Suppressor macrophage treated with lipopolysaccharide for 4 hours (primary cell): ENCODE measurements around the gene LRRC74B.
"Not testable (repeated sequence)": the region's sequence is repeated elsewhere in the genome, so short reads cannot be mapped to it uniquely, and the experiment has no call there.

Source experiments
- DNase-seq: peaks from one replicate; pipeline ENCODE4 v3.0.0-alpha.2; 2020

LRRC74B gene, protein sequence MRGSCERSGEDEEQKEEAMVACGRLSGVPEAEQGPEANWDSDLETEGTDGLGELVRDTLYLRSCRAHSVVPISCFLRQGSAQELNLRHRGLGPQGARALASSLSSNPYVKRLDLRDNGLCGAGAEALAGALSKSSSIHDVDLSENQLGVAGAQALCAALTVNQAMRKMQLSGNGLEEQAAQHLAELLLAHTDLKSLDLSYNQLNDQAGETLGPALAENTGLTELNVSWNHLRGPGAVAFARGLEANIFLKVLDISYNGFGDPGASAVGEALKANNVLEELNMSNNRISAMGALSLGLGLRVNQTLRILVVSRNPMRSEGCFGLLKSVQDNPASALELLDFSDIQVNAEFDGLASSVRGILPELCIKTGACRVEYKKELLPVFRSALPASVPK

GRCh38 chr22:21045585-21046294, at the start of gene LRRC74B:
Gene LRRC74B (plus strand): TSS chr22:21045946. CDS start chr22:21045987, 41 bp downstream.
- DNase-seq = peak; percentile 71

DNA sequence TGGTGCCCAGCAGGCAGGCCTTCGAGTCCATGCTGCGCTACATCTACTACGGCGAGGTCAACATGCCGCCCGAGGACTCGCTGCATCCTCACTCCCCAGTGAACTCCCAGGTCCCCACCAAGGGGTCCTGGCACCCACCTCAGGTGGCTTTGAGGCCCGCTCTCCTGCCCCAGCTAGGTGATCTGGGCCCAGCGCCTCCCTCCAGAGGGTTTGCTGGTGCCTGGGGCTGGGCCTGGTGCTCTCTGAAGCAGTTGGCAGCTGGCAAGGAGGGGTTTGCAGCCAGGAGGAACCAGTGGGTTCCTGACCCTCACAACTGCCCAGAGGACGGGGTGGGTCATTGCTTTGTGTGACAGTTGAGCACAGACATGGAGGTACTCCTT, 49.7 kb upstream of the LRRC74B start:
- DNase-seq = no peak

DNA sequence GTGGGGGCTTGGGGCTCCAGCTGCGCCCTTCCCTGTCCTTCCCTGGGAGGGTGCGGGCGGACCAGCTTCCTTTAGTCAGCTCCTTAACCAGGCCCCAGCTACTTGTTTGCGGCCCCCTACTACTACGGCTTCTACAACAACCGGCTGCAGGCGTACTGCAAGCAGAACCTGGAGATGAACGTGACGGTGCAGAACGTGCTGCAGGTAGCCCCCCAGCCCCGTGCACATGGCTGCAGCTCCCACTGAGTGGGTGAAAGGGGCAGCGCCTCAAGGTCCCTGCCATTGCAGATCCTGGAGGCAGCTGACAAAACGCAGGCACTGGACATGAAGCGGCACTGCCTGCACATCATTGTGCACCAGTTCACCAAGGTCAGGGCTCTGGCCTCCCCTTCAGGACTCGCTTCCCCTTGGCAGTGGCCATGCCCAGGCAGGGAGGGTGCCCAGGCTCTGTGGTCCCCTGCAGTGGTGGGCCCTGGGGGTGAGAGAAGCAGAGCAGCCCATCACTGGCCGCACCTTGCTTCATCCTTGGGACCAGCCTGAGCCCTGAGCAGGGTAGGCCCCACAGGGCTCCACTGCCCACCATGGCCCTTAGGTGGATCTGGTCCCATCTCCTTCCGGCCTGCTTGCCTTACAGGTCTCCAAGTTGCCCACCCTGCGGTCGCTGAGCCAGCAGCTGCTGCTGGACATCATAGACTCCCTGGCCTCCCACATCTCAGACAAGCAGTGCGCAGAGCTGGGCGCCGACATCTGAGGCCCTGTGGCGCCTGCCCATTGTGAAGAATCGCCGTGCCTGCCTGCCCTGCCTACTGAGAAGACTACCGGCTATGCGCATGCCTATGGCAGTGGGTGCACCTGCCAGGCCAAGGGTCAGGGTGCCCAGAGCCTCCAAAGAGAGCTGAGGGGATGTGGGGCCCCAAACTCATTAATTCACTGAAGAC, 48.9 kb upstream of the LRRC74B start:
- no peak for DNase-seq

DNA sequence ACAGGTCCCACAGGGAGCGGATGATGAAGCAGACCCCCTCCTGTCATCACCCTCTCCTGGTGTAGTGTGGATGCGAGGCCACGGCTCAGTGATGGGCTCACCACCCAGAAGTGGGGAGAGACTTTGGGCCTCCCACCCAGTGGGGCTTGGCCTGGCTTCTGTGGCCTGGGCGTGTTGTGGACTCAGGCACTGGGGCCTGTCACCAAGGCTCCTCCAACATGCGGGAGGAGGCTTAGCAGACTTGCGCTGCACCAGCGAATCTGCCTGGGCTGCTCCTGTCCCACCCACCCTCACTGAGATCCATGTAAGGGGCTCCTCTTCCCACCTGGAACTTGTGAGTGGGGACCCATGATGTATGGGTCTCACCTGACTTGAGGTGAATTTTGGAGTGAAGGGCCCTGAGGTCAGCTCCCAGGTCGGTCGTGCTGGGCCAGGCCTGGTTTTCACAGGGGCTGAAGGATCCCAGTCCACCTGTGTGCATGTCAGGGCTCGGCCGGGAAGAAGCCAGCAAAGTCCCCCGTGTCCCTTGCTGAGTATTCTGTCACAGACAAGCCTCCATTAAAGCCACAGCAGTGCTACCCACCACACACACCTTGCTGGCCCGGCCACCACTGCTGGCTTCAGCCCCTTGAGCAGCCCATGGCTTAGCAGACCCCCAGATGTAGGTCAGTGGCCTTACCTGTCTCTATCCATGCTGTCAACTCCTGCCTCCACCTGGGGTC, 48.0 kb upstream of the LRRC74B start:
- DNase-seq = no peak

DNA sequence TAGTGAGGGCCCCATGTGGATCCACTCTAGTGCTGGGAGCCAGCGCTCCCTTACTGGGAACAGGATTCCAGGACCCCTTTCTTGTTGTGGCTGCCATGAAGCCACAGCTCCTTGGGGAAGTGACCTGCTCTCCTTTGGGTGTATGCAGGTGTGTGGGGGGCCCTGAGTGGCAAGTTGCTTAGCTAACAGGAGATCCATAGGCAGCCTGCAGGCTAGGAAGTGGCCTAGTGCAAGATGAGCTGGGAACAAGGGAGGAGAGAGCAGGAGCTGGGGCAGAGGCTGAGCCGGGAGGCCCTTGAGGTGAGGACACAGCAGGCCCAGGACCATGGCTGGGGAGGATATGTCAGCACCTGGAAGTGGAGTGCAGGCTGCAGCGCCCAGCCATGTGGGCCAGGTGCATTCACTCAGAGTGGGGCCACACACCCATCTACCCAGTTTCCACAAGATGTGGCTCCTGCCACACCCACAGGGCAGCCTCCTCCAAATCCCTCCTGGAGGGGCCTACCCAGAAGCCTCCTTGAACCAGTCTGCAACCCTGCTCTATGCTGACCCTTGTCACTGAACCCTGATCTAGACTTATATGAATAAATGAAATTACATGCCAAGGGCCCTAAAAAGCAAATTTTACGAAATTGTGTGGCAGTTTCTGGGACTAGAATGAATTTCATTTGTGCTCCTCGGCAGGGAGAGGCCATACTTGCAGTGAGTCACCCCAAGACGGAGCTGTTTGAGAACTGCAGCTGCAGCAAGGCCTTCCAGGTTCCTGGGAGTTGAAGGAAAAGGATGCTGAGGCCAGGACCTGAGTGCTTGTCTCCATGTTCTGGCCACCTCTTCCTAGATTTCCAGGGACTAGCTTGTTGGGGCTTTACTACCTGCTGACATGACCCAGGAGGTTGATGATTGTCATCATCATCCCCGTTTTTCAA, 47.1 kb upstream of the LRRC74B start:
- no peak for DNase-seq

DNA sequence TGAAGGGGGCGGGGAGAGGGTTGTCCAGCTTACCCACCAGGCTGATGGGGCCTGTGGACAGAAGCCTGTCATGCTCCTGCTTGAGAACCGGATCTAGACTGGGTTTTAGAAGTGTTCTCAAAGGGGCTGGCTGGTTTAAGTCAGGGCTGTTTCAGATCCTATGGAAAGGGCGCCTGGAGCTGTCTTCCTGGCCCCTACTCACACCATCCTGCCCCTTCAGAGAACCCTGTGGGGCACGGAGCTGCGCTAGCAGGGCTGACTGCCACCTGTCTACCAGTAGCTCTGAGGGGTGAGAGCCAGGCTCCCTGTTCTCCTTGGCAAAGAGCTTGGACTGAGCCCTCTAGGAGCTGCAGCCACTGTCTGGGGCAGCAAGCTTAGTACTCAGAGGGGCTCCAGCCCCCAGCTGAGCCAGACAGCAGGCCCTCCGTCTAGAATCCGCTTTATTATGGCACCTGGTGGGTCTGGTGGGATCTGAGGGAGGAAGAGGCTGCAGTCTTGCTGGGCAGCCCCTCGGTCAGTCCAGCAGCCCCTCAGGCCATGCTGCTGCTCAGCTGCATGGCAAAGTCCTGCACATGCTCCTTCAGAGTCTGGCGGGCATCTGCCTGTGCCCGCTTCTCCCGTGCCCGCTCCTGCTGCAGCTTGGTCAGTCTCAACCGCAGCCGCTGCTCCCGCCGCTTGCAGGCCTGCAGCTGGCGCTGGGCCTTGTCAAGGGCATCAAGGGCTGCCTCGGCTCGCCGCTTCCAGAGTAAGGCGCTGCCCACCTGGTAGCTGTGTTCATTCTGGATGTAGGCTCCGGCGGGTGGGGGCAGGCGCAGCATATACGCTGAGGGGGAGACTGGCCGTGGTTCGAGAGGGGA, 46.2 kb upstream of the LRRC74B start:
- DNase-seq = no peak

DNA sequence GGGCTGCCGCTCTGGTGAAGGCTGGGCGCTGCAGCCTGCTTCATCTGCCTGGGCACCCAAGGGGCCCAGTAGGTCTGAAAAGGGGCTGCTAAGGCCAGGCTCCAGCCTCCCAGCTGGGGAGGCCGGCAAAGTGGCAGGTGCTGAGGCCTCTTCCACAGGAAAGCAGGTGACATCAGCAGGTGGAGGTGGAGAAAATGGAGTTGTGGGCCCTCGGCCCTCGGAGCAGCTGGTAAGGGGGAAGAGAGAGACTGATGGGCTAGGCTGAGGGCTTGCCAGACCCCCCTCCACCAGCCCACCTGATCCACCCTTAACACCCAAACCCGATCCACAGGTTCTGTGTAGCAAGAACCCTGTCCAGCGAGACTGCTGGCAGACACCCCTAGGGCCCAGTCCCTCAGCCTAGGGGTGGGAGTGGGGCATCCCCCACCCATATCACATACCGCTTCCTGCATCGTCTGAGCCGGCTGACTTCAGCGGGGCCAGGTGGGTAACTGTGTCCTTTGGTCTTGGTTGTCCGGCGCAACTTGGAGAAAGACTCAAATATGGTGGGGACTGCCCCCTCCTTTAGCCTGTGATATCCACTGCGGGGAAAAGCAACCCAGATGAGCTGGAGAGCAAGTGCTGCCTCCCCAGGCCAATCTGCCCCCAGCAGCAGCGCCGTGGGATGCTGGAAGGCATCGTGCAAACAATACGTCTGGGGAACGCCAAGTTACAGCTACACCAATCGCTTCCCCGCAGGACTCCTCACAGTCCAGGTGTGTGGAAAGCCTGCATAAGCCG, 45.3 kb upstream of the LRRC74B start:
- DNase-seq = no peak

- no peak for DNase-seq
These were observed 44.7 kb upstream of the LRRC74B start for GRCh38 chr22:21000987-21001600.

- peak; percentile 98 for DNase-seq
These were observed 44.0 kb upstream of the LRRC74B start, which contains the start of gene THAP7 for GRCh38 chr22:21001601-21002325. Gene THAP7 (minus strand): TSS chr22:21002118. CDS start chr22:21001911, 207 bp downstream.

DNA sequence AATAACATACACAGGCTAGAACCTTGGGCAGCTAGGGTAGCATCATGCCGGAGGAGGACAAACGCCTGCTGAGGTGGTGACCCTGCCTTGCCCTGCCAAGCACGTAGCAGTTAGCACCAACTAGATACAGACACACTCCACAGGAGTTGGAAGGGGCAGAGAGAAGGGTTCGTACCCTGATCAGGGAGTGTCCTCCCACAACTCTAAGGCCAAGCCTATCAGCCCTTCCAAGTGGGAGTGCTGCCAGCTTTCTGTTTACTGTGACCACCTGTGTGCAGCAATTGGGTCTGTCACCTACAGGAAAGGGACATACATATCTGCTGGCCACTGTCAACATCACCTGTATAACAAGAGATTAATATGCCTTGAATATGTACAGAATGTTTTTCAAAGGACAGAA, 42.0 kb upstream of the LRRC74B start:
- DNase-seq = no peak

GRCh38 chr22:21009208-21009607, 36.5 kb upstream of the LRRC74B start:
- DNase-seq = not testable (repeated sequence)

DNA sequence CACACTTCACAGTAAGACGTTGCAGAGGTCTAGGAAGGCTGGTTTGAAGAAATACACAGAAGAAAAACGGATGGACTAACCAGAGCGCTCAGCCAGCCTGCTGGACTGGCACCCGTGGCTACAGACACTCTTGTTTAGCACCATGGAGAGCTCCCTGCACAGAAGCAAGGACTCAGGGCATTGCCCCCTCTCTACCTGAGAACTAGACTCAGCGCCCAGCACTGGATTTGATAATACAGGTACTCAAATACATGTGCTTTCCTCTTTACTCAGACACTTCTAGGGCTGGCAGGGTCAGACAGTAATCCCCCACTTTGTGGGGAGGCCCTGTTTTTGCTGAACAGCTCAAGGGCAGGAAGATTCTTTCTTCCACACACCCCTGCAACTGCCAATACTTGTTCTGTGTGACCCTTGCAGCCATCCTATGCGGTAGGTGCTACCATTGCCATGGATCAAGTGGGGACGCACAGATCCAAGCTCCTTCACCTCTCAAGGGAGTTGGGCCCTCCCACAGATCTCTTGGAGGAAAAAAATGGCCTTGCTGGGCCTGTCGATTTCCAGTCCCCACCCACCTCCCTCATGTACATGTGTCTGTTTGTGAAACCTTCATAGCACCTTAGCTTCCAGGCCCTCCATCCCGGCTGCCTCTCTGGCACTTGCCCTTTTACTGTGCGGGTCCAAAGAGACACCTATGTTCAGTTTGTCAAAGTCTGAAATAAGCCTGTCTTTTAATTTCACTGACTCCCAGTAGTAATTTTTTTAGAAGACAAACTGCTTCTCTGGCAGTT, 35.9 kb upstream of the LRRC74B start:
- peak; percentile 6 for DNase-seq

DNA sequence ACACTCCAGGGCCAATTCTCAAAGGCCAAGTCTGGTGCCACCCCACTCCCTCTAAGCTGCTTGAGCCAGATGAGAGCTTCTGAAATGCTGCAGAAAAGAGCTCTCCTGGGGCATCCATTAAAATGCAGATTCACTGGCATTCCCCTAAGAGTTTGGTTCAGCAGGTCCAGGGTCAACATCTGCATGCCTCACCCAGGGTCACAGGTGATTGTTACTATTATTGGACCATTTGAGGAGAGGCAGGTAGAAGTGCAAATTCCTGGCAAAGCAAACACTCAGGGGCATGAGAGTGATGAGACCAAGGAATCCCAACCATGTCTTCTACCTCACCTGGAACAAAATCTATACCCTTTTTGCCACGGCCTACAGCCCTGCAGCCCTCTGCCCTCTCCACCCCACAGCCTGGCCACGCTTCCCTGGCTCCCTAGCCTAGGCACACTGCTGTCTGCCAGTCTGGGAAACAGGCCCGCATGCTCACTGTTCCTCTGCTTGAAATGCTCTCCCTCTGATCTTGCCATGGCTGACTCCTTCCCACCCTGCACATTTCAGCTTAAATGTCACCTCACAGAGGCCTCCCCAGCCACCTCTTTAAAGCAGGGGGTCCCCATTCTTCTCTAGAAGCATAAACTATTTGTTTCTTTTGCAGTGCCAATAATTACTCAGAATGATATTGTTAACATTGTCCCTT, 35.2 kb upstream of the LRRC74B start:
- no peak for DNase-seq

- DNase-seq = no peak
These were observed 33.0 kb upstream of the LRRC74B start for GRCh38 chr22:21012446-21013407.

DNA sequence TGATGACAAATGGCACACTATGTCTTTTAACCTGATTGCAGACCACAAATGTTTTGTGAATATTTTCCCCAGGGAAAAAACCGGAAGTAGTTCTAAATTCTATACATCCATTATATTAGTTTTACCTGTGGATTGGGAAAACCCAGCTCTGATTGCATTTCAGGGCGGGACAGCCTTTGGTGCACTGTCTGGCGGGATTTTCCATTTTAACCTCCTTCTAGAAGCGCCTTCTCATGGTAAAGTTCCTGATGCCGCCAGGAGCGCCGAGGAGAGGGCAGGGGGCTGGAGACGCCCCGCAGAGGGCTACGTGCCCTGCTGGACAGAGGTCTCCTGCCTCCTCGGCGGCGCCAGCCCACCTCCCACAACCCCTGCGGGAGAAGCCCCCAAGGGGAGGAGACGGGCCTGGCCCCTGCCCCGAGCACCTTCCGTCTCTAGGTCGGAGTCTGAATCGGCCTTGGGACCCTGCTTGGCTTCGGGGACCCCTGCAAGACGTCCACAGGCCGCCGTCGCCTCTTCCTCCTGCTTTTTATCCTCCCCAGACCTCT, 32.0 kb upstream of the LRRC74B start:
- DNase-seq = no peak
